ENCODE results near the gene FCRL4.

DNA sequence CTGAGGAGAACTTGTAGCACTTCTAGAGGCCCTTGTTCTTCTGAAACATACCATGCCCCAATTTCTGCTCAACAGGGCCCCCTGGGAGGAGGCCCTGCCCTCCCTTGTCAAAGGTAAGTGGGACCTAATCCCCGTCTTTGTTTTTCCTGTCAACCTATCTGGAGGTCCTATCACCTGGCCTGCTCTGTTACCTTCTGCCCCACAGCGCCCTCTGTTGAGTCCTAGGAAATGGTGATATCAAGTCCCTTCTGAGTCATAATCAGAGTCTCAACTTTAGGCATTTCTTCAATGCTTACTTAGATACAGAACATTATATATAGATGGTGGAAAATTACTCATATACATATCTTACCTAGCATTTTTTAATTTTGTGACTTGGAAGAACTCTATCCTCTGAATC is 28.2 kb upstream of the FCRL4 start:
- no peak for TF ChIP-seq TAF1 (CRISPR knock-in tag; IDR thresholded peaks at IDR 0.05)
- TF ChIP-seq GABPB1 (CRISPR knock-in tag; IDR thresholded peaks at IDR 0.05), result no peak
- no peak for TF ChIP-seq ASH2L (IDR thresholded peaks at IDR 0.05; ENCODE audit: insufficient read length, low read depth, low read length)
- no peak for TF ChIP-seq SP1 (IDR thresholded peaks at IDR 0.05)
- no peak for TF ChIP-seq SP1 (CRISPR knock-in tag; IDR thresholded peaks at IDR 0.05)
- TF ChIP-seq, protein P1, sequence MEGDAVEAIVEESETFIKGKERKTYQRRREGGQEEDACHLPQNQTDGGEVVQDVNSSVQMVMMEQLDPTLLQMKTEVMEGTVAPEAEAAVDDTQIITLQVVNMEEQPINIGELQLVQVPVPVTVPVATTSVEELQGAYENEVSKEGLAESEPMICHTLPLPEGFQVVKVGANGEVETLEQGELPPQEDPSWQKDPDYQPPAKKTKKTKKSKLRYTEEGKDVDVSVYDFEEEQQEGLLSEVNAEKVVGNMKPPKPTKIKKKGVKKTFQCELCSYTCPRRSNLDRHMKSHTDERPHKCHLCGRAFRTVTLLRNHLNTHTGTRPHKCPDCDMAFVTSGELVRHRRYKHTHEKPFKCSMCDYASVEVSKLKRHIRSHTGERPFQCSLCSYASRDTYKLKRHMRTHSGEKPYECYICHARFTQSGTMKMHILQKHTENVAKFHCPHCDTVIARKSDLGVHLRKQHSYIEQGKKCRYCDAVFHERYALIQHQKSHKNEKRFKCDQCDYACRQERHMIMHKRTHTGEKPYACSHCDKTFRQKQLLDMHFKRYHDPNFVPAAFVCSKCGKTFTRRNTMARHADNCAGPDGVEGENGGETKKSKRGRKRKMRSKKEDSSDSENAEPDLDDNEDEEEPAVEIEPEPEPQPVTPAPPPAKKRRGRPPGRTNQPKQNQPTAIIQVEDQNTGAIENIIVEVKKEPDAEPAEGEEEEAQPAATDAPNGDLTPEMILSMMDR (CRISPR knock-in tag; IDR thresholded peaks at IDR 0.05), result peak; percentile 37; the same call in 1 of the 2 replicates
- TF ChIP-seq KLF15 (CRISPR knock-in tag; IDR thresholded peaks at IDR 0.05; ENCODE audit: borderline replicate concordance), result no peak
- TF ChIP-seq EZH2 (conservative IDR thresholded peaks at IDR 0.05; ENCODE audit: low read depth, low read length), result no peak
- no peak for TF ChIP-seq AHR (CRISPR knock-in tag; IDR thresholded peaks at IDR 0.05)
- TF ChIP-seq MXI1 (IDR thresholded peaks at IDR 0.05; ENCODE audit: borderline replicate concordance, low read depth, low read length), result no peak
- no peak for TF ChIP-seq RFX5 (IDR thresholded peaks at IDR 0.05; ENCODE audit: low read depth, low read length)
- TF ChIP-seq POGZ (CRISPR knock-in tag; IDR thresholded peaks at IDR 0.05), result no peak
- TF ChIP-seq, protein P2, sequence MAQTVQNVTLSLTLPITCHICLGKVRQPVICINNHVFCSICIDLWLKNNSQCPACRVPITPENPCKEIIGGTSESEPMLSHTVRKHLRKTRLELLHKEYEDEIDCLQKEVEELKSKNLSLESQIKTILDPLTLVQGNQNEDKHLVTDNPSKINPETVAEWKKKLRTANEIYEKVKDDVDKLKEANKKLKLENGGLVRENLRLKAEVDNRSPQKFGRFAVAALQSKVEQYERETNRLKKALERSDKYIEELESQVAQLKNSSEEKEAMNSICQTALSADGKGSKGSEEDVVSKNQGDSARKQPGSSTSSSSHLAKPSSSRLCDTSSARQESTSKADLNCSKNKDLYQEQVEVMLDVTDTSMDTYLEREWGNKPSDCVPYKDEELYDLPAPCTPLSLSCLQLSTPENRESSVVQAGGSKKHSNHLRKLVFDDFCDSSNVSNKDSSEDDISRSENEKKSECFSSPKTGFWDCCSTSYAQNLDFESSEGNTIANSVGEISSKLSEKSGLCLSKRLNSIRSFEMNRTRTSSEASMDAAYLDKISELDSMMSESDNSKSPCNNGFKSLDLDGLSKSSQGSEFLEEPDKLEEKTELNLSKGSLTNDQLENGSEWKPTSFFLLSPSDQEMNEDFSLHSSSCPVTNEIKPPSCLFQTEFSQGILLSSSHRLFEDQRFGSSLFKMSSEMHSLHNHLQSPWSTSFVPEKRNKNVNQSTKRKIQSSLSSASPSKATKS (CRISPR knock-in tag; IDR thresholded peaks at IDR 0.05), result no peak
